Measurements from ENCODE around the gene EXOC4.

EXOC4 gene

DNA sequence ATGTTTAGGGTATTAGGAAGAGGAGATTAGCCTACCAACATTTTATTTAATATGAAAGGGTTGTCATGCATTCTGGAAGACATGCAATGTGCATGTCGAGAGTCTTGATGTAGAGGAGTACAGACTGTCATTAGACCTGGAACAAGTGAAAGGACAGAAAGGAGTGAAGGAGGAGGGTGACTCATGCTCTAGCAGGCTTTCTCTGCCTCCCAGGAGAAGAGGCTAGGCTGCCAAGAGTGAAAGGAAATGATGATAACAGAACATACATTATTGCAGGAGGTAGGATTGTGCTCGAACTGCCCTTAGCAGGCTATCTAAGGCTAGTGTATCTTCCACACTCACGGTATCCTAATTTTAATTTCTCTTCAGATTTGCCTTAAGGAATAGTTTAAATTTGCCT, 228.8 kb downstream of the EXOC4 start:
- no peak overlapping the region for H3K4me3 ChIP-seq (ENCODE audit: low read depth, low read length)

DNA sequence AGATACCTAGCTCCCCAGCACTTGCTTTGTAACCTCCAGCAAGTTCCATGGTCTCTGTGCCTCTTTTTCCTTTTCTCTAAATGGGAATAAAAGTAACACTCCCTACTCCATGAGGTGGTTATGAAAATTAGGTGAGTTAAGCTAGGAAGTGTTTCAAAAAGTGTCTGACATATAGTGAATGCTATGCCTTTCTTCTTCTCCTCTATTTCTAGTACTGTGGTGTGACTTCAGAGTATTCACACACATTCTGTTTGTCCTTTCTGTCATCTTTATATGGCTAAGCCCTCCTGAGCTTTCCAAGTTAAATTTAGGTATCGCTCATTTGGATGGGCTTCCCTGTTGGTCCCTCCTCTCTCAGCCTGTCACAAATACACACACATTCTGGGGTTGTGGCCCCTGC, 229.7 kb downstream of the EXOC4 start:
- no peak overlapping the region for H3K4me3 ChIP-seq (ENCODE audit: low read depth, low read length)

DNA sequence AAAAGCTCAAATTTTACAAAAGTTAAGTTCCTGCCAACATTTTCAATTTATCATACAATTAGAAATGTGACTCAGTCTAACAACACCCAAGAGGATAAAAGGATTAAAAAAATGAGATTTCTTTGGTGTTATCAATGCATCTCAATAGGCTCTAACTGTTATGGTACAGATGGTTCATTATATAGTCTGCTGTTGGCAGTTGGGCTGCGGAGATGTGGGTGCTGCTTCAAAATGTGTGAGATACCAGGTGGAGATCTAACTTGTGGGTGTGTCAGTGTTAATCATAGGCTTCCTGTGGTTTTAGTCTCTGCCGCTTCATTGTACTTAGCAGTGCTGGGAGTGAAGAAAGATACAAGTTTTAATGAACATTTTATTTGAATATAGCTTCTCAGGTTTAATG, 231.2 kb downstream of the EXOC4 start:
- no peak overlapping the region for H3K4me3 ChIP-seq (ENCODE audit: low read depth, low read length)

- H3K4me3 ChIP-seq (ENCODE audit: low read depth, low read length): no peak overlapping the region
Observed at GRCh38 chr7:133489906-133490305, 237.0 kb downstream of the EXOC4 start.

GRCh38 chr7:133491201-133491691, 238.4 kb downstream of the EXOC4 start:
- H3K4me3 ChIP-seq (ENCODE audit: low read depth, low read length): no peak overlapping the region

DNA sequence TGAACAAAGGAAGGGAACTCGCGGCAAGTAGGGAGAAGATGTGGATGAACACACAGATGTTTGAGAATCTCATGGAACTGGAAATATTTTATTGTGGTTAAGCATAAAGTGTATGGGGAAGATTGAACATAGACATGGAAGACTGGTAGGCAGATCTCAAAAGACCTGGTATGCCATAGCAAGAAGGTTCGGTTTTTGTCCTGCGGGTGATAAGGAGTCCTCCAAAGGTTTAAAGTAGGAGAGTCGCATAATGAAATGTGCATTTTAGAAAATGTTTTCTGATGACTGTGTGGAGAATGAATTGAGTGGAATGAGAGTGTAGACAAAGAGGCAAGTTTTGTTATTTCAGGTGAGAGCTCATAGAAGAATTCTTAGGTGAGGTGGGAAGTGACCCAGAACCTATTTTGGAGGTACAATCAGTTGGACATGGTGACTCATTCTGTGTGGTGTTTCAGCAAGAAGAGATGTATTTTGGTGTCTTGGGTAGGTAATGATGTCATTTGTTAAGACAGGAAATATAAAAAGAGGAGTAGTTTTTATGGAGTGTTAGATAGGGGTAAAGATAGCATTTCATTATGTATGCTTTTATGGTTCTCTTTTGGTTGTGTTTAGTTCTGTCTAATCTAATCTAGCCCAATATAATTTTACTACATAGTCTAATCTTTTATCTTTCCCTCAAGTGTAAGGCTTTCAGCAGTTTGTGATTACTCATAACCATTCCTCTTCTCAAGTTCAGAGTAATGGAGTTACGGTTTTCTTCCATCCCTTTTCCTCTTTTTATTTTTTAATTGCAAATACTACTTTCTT, 239.2 kb downstream of the EXOC4 start:
- H3K4me3 ChIP-seq (ENCODE audit: low read depth, low read length): no peak overlapping the region

DNA sequence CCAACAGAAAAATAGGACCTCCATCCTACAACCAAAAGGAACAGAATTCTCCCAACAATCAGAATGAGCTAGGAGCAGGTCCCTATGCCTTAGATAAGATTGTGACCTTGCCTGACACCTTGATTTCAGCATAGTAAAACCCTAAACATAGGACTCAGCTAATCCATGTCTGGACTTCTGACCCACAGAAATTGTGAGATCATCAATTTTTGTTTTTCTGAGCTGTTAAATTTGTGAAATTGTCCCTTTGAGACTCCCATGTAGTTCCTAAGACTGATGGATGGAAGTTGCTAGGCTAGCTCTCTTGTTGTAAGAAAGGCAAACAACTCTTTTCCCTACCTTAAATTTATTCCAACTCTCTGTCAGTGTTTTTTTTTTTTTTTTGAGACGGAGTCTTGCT, 244.2 kb downstream of the EXOC4 start:
- H3K4me3 ChIP-seq (ENCODE audit: low read depth, low read length): no peak overlapping the region

- no peak overlapping the region for H3K4me3 ChIP-seq (ENCODE audit: low read depth, low read length)
Observed at GRCh38 chr7:133501771-133502170, 248.9 kb downstream of the EXOC4 start.

- H3K4me3 ChIP-seq (ENCODE audit: low read depth, low read length): no peak overlapping the region
Observed at GRCh38 chr7:133502498-133502897, 249.6 kb downstream of the EXOC4 start.

- H3K4me3 ChIP-seq (ENCODE audit: low read depth, low read length): no peak overlapping the region
Observed at GRCh38 chr7:133502972-133503371, 250.1 kb downstream of the EXOC4 start.

- no peak overlapping the region for H3K4me3 ChIP-seq (ENCODE audit: low read depth, low read length)
Observed at GRCh38 chr7:133504825-133505224, 251.9 kb downstream of the EXOC4 start.

DNA sequence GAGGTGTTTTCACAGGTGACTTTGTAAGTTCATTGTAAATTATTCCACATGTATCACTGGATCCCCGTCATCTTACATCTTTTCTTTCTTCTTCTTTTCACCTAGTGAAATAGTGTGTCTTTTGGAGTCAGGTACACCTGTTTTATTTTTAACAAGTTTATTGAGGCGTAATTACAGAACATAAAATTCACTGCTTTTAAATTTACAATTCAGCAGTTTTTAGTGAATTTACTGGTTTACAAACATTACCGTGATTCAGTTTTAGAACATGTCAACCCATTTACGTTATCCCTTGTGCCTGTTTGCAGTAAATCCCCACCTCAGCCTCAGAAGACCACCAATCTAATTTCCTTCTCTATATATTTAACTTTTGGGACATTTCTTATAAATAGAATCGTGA, 256.9 kb downstream of the EXOC4 start:
- H3K4me3 ChIP-seq (ENCODE audit: low read depth, low read length): no peak overlapping the region

DNA sequence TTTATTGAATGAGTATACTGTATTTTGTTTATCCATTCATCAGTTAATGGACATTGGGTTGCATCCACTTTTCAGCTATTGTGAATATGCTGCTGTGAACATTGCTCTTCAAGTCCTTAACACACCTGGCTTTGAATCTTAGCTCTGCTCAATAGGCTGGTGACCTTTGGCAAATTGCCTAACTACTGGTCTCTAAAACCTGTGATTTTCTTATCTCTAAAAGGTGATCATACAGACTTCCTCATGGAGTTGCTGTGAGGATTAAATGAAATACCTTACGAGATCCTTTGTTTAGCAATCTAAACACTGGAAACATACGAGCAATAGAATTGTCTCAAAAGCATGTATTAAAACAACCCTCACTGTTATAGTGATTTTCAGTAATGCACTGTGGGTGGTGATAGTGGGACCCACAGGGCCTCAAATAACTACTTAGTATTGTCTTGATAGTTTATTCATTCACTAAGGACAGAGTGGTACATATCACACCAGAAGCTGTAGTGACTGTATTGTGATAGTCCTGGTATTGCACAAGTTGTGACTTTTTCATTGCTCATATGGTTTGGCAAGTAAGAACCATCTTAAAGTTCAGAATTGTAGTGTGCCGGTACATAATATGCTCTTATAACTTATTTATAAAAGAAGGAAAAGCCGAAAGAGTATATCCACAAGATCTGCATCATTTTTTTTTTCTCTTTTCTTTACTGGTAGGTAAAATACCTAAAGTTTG, 257.6 kb downstream of the EXOC4 start:
- no peak overlapping the region for H3K4me3 ChIP-seq (ENCODE audit: low read depth, low read length)

GRCh38 chr7:133511252-133511651, 258.4 kb downstream of the EXOC4 start:
- H3K4me3 ChIP-seq (ENCODE audit: low read depth, low read length): no peak overlapping the region

DNA sequence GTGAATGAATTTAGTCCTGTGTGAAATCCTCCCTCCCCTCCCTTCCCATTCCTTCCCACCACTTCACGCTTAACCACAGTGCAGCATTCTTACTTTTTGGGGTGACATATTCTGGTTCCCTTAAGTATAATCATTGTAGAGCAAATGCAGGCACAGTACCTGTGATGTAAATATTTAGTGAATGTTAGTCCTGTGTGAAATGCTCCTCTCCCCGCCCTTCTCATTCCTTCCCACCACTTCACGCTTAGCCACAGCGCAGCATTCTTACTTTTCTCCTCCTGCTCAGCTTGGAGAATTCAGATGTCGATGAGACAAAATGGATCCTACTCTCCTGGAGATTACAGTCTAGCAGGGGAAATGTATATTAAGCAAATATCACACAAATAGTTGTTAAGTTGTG, 258.8 kb downstream of the EXOC4 start:
- no peak overlapping the region for H3K4me3 ChIP-seq (ENCODE audit: low read depth, low read length)

DNA sequence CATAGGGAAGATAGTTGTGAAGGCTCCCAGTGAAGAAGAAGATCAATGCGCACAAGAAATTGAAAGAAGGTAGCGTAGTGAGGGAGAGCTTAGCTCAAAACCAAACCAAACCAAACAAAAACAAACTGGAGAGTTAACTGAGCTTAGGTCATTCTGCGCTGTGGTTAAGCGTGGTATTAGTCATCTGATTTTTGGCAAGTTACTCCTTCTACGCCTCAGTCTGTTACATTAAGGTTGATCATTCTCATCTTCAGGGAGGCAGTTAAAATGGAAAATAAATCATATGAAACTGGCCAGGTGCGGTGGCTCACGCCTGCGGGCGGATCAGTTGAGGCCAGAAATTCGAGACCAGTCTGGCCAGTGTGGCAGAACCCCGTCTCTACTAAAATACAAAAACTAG, 259.7 kb downstream of the EXOC4 start:
- no peak overlapping the region for H3K4me3 ChIP-seq (ENCODE audit: low read depth, low read length)

GRCh38 chr7:133513608-133514007, 260.7 kb downstream of the EXOC4 start:
- no peak overlapping the region for H3K4me3 ChIP-seq (ENCODE audit: low read depth, low read length)

GRCh38 chr7:133514551-133514950, 261.7 kb downstream of the EXOC4 start:
- no peak overlapping the region for H3K4me3 ChIP-seq (ENCODE audit: low read depth, low read length)

DNA sequence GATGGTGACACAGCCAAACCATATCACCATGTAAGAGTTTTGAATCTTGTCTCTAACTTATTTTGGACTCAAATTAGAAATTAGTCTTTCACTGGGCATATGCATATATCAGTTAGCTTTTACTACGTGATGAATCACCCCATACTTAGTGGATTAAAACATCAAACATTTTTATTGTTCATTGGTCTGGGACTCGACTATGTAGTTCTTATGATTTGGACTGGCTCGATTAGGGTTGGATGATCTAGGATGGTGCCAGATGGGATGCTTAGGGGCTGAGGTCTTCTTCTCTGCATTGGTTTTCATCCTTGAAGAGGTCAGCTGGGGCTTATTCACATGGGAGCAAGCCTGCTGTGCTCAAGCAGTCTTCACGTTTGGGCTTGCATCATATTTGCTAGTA, 264.9 kb downstream of the EXOC4 start:
- H3K4me3 ChIP-seq (ENCODE audit: low read depth, low read length): no peak overlapping the region

- no peak overlapping the region for H3K4me3 ChIP-seq (ENCODE audit: low read depth, low read length)
Observed at GRCh38 chr7:133518718-133519117, 265.8 kb downstream of the EXOC4 start.

- no peak overlapping the region for H3K4me3 ChIP-seq (ENCODE audit: low read depth, low read length)
Observed at GRCh38 chr7:133520248-133520647, 267.4 kb downstream of the EXOC4 start.

- H3K4me3 ChIP-seq (ENCODE audit: low read depth, low read length): no peak overlapping the region
Observed at GRCh38 chr7:133522501-133522900, 269.6 kb downstream of the EXOC4 start.

All from iPS-11a (cell line).